HG03039 (cell line): ENCODE data around the gene RNF208.
A peak's percentile ranks its signal among the peaks of the same experiment; 100 is the strongest.
"Not testable (repeated sequence)": the region's sequence is repeated elsewhere in the genome, so short reads cannot be mapped to it uniquely, and the experiment has no call there.

Experiments used
- ATAC-seq: cut with Tn5 transposase; IDR thresholded peaks from one replicate; pipeline ENCODE4 v1.9.1; 2021; ENCODE audit warnings: mild to moderate bottlenecking, moderate library complexity; ENCODE audit not compliant: unreplicated experiment

RNF208 gene

DNA sequence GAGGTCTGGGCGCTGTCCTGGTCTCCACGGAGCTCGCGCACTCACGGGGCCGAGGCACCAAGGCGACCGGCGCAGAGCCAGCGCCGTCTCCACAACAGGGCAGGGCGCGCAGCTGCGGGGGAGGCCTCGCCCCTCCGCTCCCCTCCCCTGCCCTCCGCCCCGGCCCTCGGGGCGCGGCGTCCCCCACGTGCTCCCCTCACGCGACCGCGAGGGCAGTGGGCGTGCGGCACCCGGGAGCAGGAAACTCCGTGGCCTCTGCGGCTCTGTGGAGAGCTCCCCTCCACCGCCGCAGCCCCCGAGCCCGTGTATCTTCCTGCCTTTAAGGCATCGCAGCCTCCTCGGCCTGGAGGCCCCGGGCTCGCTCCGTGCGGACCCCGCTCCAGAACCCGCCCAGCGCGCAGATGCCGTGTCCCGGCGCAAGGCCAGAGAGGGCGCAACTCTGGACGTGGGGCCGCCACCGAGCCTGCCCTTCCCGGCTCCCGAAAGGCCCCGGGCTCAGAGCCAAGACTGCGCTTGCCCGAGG lies 18.3 kb upstream of the RNF208 start:
- ATAC-seq = peak; percentile 14

DNA sequence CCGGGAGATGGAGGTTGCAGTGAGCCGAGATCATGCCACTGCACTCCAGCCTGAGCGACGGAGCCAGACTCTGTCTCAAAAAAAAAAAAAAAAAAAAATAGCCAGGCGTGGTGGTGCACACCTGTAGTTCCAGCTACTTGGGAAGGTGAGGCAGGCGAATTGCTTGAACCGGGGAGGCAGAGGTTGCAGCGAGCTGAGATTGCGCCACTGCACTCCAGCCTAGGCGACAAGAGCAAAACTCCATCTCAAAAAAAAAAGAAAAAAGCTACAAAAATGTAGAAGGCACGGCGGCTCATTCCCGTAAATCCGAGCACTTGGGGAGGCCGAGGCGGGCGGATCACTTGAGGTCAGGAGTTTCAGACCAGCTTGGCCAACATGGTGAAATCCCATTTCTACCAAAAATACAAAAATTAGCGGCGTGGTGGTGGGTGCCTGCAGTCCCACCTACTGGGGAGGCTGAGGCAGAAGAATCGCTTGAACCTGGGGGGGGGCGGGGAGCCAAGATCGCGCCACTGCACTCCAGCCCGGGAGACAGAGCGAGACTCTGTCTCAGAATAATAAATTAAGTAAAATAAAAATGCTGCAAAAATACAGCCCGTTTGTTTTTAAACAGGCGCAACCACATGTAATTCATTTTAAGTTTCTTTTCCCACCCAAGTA lies 17.6 kb upstream of the RNF208 start:
- not testable (repeated sequence) for ATAC-seq

DNA sequence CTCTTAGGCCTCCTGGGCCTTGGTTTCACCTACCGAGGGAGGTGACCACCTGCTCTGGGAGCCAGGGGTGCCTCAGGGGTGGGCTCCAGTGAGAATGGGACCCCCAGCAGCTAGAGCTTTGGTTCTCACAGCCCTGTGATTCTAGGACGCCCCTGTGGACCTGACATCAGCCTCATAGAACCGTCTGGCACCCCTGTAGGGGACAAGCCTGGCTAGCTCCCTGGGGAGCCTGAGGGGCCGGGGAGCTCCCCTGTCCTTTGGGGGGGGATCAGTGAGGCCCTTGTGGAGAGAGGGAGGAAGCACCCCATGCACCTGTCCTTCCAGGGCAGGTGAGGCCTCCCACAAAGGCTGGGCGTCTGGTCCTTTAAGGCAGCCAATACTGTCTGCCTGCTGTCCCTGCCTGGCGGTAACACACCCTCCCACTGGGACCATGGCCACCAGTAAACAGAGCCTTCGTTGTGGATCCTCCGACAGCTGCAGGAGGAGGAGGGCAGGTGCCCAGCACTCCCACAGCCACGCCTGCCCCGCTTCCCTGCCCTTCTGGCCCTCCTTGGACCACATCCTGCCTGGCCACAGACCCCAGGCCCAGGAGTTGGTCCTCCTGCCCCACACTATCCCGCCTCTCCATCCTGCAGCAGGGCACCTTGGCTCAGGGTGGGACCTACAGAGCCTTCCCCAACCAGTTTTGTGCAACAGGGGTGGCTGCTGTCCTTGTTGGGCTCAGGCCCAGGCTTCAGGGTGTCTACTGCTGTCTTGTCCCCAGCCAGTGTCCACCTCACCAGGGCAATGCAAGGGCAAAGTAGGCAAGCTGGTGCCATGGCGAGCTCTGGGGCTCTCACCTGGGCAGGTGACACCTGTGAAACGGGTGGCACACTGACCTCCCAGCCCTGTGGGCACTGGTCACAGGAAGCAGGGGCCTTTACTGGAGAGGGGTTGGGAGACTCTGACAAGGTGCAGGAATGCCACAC lies 16.0 kb upstream of the RNF208 start:
- no peak for ATAC-seq

DNA sequence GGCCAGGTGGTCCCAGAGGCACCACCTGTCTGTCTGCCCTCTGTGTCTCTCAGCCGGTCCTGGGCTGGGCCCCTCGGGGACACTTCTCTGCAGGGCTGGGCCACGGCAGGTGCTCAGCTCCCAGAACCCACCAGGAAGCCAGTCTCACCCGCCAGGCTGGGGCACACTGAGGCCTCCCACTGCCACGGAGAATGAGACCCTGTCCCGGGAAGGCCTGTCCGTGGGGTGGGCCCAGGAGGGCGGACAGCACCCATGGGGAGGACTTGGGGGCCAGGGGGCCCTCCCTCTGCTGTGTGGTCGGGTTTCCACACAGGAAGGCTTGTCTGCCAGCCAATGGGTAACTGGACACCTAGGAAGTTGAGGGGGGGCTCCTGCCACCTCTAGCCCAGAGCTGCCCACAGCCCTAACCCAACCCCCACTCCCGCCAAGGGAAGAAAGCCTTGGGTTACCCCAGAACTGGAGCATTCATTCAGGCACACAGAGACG lies 14.9 kb upstream of the RNF208 start:
- ATAC-seq = no peak

DNA sequence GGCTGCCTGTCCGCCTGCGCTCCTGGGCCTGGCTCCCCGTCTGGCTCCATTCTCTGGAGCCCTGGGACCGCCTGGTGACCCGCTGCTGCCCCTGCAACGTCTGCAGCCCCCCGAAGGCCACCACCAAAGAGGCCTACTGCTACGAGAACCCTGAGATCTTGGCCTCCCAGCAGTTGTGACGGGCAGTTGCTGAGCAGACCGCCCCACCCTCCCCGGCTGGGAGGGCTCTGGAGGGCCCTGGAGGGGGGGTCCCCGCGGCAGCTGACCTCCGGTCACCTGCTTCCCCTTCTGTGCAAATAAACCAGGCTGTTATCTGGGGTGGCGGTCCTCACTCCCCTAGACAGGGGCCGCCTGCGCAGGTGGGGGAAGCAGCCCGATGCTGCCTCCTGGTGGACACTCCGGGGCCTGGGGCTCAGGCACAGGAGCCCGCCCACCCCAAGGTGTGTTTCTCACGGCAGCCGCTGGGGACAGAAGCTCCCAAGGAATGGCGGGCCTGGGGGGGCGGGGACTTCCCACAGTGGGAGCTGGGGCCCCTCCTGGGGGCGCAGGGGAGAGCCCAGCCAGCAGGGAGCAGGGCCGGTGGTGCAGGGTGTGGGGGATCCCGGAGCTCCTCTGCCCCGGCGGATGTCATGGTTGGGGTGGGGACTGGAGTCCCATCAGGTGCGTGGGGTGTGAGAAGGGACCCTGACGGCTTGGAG lies 14.3 kb upstream of the RNF208 start:
- no peak for ATAC-seq

DNA sequence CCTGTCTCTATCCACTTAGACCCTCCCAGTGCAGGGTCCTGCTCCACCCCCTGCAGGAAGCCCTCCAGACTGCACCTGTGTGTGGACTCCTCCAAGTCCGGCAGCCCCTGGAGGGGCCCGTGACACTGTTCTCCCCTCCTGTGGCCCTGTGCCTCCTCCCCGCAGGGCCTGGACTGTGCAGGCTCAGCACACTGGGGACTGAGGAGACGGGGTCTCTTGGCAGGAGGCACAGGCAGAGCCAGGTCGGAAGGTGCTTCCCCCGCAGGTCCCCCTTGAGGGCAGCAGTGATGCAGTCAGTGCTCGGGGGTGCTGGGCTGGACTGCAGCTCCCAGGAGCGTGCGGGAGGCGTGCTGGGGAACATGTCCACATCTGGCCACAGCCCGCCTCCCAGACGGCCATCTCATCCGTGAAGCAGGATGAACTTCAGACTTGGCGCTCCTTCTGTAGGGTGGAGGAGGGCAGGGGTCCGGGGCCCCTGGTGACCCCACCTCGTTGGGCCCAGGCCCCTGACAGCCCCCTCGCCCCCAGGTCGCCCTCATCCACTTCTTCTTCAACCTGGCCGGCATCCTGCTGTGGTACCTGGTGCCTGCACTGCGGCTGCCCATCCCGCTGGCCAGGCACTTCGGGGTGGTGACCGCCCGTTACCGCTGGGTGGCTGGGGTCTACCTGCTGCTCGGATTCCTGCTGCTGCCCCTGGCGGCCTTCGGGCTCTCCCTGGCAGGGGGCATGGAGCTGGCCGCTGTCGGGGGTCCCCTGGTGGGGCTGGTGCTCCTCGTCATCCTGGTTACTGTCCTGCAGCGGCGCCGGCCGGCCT lies 13.6 kb upstream of the RNF208 start:
- ATAC-seq = no peak

DNA sequence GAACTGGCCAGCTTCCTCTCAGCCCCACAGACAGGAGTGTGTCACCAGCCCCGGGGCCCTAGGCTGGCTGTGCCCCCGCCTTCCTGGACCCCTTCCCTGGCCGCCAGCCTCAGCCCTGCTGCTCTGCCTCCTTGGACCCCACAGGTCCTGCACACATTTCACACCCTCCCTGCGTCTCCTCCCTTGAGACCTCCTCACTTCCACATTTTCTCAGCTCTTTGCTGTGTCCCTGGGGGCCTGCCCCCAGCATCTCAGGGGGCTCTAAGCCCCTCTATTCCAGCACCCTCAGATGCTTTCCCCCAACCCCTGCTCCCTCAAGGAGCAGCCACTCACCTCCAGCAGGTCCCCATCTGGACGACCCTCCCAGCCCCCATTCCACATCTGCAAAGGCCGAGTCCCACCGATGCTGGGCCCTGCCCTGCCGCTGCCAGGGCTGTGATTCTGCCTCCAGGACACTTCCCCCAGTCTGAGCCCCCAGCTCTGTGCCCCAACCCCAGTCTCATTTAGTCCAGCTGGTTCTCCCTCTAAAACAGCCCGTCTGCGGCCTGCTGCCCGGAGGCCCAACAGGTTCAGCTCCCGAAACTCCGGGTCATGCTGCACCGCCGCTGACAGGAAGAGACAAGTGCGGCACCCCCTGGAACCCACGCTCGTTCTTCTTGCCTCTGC lies 12.9 kb upstream of the RNF208 start:
- ATAC-seq = no peak

DNA sequence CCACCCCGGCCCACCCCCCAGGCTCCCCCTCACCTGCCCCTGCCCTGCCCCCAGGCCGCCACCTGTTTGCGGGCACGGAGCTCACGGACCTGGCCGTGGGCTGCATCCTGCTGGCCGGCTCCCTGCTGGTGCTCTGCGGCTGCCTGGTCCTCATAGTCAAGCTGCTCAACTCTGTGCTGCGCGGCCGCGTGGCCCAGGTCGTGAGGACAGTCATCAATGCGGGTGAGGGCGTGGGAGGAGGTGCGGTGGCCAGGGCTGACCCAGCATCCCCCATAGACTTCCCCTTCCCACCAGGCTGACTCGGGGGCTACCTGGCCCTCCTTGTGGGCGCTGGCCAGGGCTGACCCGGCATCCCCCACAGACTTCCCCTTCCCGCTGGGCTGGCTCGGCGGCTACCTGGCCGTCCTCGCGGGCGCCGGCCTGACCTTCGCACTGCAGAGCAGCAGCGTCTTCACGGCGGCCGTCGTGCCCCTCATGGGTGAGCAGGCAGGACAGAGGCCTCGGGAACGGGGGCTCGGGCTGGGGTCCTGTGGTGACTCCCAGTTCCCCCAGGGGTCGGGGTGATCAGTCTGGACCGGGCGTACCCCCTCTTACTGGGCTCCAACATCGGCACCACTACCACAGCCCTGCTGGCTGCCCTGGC lies 12.1 kb upstream of the RNF208 start:
- ATAC-seq = no peak

DNA sequence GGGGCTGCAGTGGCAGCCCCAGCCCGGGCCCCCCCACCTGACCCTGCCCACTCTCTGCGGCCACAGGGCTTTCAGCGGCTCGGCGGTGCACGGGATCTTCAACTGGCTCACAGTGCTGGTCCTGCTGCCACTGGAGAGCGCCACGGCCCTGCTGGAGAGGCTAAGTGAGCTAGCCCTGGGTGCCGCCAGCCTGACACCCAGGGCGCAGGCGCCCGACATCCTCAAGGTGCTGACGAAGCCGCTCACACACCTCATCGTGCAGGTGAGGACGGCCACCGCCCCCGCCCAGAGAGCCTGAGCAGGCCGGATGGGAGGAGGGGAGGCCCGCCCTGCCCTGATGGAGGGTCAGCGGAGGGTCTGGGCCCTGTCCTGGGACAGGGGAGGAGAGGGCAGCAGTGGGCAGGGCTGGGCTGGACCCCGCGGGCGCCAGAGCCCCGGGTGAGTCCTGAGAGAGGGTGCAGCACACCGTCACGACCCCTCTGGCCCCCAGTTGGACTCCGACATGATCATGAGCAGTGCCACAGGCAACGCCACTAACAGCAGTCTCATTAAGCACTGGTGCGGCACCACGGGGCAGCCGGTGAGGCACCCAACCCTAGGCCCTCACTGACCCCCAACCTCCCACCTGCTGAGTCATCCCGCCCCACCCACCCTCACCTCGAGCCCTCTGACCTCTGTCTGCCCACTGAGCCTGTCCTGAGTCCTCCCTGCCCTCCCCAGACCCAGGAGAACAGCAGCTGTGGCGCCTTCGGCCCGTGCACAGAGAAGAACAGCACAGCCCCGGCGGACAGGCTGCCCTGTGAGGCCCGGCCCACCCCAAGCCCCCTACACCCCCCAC lies 11.3 kb upstream of the RNF208 start:
- ATAC-seq = no peak

DNA sequence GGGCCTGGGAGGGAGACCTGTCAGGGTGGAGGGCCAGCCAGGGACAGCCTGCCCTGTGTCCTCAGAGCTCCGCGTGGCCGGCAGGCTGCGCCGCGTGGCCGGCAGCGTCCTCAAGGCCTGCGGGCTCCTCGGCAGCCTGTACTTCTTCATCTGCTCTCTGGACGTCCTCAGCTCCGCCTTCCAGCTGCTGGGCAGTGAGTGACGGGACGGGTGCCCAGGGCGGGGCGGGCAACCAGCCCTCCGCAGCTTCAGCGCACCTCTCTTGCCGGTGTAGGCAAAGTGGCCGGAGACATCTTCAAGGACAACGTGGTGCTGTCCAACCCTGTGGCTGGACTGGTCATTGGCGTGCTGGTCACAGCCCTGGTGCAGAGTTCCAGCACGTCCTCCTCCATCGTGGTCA lies 10.5 kb upstream of the RNF208 start:
- no peak for ATAC-seq

DNA sequence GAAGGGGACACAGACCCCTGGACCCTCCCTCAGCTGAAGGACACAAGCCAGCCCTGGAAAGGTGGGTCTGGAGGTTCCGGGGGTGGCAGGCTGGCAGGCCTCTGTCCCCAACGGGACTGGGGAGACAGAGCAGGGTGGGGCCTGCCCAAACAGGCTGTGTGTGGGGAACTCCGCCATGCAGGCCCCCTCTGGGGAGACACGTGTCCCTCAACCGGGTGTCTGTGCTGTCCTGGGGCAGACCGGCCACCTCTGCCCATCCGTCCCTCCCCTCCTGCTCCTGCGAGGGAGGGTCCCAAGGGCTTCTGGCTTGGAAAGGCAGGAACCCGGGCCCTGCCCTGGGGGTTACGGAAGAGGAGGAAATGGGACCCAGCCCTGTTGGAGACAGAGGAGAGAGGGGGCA lies 10.1 kb upstream of the RNF208 start:
- ATAC-seq = no peak

DNA sequence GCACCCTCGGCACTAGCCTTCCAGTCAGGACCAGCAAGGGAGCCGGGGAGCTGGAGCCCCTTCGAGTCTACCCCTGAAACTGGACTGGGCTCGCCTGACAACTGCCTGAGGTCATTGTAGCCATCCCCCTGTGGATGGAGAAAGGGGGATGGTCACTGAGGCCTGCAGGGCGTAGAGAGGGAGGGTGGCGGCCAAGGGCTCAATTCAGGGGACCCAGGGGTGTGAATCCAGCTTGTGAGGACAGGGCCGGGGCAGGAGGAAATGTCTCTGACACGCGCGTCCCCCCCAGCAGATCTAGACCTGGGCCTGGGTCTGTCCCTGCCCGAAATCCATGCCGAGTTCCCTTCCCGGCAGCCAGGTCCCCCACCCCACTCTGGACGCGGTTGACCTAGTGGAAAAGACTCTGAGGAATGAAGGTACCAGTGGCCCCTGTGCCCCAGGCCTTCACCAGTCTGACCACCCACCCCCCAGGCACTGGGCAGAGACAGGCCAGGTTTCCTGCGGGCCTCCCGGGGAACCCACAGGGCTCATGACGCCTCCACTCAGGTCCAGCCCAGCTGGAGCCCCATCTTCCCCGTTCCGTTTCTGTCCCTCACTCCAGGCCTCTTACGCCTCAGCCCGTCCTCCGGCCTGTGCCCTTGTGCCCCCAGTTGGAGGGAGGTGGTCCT lies 9.5 kb upstream of the RNF208 start:
- no peak for ATAC-seq

DNA sequence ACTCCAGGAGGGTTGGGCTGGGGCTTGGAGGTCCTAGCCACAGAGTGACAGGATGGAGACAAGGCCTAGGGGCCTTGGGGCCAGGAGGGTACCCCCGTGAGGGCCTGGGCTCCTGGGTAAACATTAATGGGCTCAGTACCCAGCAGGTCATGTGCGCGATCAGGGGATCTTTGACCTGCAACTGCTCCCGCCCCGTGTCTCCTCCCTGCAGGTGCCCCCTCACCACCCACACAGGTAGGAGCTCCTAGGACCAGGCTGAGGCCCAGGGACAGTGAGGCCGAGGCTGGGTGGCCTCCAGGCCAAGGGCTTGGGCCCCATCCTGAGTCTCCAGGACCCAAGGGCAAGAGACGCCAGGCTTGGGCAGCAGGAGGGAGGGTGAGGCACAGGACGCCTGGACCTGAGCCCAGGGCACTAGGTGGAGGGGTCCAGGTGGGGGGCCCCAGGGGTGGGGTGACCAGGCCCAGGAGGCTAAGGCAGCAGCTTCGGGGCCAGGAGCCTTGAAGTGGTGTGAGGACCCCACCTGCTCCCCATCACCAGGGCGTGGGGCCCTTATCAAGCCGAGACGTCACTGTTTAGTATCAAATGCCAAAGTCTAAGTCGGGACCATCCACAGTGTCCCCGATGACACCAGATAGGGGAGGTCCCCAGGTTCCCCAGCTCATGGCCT lies 8.8 kb upstream of the RNF208 start, which contains the start of gene SLC34A3:
SLC34A3 (plus strand) TSS at position 197 of the 667 bp plus-strand sequence. CDS start 802 bp downstream, outside the sequence.
- no peak for ATAC-seq

DNA sequence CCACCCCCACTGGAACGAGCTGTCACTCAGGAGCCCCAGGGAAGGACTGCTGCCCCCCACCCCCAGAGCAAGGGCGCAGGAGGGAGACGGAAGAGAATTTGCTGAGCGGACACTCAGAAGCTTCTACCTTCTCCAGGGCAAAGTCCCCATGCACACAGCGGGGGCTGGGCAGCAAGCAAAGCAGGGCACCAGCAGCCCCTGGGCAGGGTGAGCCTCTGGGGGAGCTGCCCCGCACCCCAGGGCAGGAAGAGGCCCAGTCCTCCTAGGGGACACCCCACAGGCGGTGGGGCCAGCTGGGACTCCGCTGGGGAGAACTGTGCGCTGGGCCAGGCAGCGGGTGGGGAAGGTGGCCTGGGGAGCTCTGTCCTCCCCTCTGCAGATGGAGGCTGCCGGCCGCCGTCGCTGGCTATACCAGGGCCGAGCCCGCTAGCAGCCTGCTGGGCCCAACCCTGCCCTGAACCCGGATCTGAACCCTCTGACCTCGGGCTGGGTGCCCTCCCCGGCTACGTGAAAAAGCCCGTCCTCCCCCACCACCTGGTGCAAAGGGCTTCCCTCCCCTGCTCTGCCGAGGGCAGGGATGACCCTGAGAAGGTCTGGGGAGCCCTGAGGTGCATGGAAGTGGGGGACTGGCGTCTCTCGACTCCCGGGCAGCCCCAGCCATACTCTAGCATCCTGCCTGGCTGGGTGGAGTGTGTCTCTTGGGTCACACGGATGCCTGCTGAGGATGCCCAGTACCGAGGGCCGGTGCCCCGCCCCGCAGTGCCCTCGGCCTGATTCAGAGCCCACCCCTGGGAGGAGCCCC lies 8.1 kb upstream of the RNF208 start:
- ATAC-seq = no peak

DNA sequence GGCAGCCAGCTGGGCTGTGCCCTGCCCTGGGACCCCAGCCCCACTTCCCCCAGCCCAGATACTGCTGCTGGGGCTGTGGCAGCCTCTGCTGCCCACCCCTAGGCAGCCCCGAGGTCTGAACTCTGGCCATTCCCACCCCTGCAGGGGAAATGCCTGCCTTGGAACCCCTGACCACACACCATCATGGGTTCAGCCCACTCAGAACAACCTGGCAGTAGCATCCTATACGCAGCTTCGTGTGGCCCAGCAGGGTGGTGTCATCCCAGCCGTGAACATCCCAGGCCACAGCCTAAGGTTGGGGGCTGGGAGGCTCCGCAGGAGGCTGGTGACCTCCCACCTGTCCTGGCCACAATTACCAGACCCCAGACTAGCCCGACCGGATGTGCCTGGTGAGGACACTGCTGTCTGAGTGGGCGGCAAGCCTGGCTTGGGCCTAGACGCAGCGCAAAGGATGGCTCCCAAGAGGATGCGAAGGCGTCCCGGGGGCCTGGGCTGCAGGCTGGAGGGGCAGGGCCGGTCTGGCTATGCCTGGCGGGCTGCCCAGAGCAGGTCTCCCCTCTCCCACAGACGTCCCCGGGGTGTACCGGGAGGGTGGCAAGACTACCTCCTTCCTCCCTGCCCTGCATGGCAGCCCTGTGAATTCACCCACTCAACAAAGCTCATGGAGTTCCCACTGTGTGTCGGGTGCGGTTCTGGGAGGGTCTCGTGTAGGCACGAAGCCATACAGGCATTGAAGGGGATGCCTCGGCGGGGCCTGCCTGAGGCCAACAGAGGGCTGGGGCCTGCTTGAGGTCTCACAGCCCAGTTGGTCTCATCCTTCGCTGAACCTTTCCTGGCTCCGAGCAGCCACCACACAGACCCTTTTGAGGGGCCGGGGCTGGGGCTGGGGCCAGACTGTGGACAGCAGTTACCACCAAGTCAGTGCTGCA lies 7.2 kb upstream of the RNF208 start:
- ATAC-seq = no peak
